ENCODE data around the gene UBXN10. TPM values are rescaled to one million over a fixed set of nuclear protein-coding genes. Genes with fewer than 3 reads are reported as not detected.

Gene UBXN10
- total RNA-seq, 6 experiments from 2014 or later, result not detected

GRCh38 chr1:20187103-20187812 is 1.4 kb downstream of the UBXN10 start:
- Mint-ChIP-seq H3K27me3 (ENCODE audit: insufficient read depth) (peaks cover 50% of the 10 kb centered on the region), H3K27ac (no peak overlapping the region), H3K4me3 (no peak overlapping the region), H3K9me3 (no peaks in the 10 kb centered on the region), H3K4me1 (ENCODE audit: low read depth) (peaks cover 2% of the 10 kb centered on the region; the same call in 1 of the 2 replicates), H3K36me3 (ENCODE audit: low read depth) (no peaks in the 10 kb centered on the region; the same call in 1 of the 2 replicates)
- no peak for DNase-seq
- no peak for TF ChIP-seq CTCF (IDR thresholded peaks at IDR 0.05)

- Mint-ChIP-seq H3K4me3 (no peak overlapping the region), H3K27me3 (ENCODE audit: insufficient read depth) (peaks cover 55% of the 10 kb centered on the region), H3K4me1 (ENCODE audit: low read depth) (peaks cover 6% of the 10 kb centered on the region; the same call in 1 of the 2 replicates), H3K9me3 (no peaks in the 10 kb centered on the region), H3K36me3 (ENCODE audit: low read depth) (no peaks in the 10 kb centered on the region; the same call in 1 of the 2 replicates), H3K27ac (no peak overlapping the region)
- no peak for TF ChIP-seq CTCF (IDR thresholded peaks at IDR 0.05)
- no peak for DNase-seq
These were observed 2.0 kb downstream of the UBXN10 start for GRCh38 chr1:20187813-20188454.

- TF ChIP-seq CTCF (IDR thresholded peaks at IDR 0.05), result no peak
- Mint-ChIP-seq H3K36me3 (ENCODE audit: low read depth) (no peaks in the 10 kb centered on the region; the same call in 1 of the 2 replicates), H3K27me3 (ENCODE audit: insufficient read depth) (peaks cover 54% of the 10 kb centered on the region), H3K4me3 (no peak overlapping the region), H3K27ac (no peak overlapping the region), H3K4me1 (ENCODE audit: low read depth) (peaks cover 6% of the 10 kb centered on the region; the same call in 1 of the 2 replicates), H3K9me3 (no peaks in the 10 kb centered on the region)
- DNase-seq, result no peak
These were observed 2.5 kb downstream of the UBXN10 start for GRCh38 chr1:20188455-20188817.

- peaks cover 46% of the 10 kb centered on the region for H3K27me3 Mint-ChIP-seq (ENCODE audit: insufficient read depth)
- H3K4me1 Mint-ChIP-seq (ENCODE audit: low read depth), result peaks cover 6% of the 10 kb centered on the region; the same call in 1 of the 2 replicates
- no peaks in the 10 kb centered on the region for H3K9me3 Mint-ChIP-seq
- no peak for DNase-seq
- no peak for TF ChIP-seq CTCF (IDR thresholded peaks at IDR 0.05)
- H3K27ac Mint-ChIP-seq, result no peak overlapping the region
- no peak overlapping the region for H3K4me3 Mint-ChIP-seq
- H3K36me3 Mint-ChIP-seq (ENCODE audit: low read depth), result no peaks in the 10 kb centered on the region; the same call in 1 of the 2 replicates
These were observed 3.8 kb downstream of the UBXN10 start for GRCh38 chr1:20189664-20190063.

- DNase-seq, result no peak
- Mint-ChIP-seq H3K27ac (no peak overlapping the region), H3K9me3 (no peaks in the 10 kb centered on the region), H3K4me3 (no peak overlapping the region), H3K27me3 (ENCODE audit: insufficient read depth) (peaks cover 43% of the 10 kb centered on the region), H3K4me1 (ENCODE audit: low read depth) (peaks cover 6% of the 10 kb centered on the region; the same call in 1 of the 2 replicates), H3K36me3 (ENCODE audit: low read depth) (no peaks in the 10 kb centered on the region)
- no peak for TF ChIP-seq CTCF (IDR thresholded peaks at IDR 0.05)
These were observed 4.6 kb downstream of the UBXN10 start for GRCh38 chr1:20190256-20191160.

Measured in HFFc6 (cell line).